ENCODE measurements around the gene MUC22. TPM values are rescaled to one million over a fixed set of nuclear protein-coding genes. Genes with fewer than 3 reads are reported as not detected.

The MUC22 gene
- total and polyA plus RNA-seq, 2 donors (not counting 1 experiment from before 2014, with no cell fraction given): not detected

DNA sequence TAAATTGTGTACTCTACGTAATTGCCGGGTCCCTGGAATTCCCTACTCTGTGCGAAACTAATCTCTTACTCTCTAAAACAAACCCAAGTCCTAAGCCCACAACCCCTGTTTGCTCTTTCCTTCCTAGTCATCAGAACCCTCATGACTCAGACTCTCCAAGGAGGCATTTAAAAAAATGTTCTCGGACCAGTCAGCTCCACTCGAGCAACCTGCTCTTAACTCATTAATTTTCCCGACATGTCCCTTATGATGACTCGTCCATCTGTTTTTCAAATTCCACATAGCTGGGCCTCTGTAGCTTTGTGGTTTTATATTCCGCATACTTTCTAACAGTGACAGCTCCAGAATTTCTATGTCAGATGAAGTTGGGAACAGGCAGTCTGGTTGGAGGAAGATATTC lies 2.6 kb upstream of the MUC22 start:
- Histone ChIP-seq H4K20me1 (ENCODE audit: control insufficient read depth, extremely low read depth, insufficient read depth, low read length) (no peaks in the 10 kb centered on the region), H2AFZ (ENCODE audit: low read length) (no peak overlapping the region), H3K4me2 (ENCODE audit: extremely low read depth, insufficient read depth, low read length) (peak overlapping the region; percentile 40), H3K9me3 (ENCODE audit: control insufficient read depth, insufficient read depth, low read depth, low read length) (no peaks in the 10 kb centered on the region), H3K4me1 (ENCODE audit: control insufficient read depth, extremely low read depth, insufficient read depth, low read length) (peaks cover 6% of the 10 kb centered on the region), H3K9ac (ENCODE audit: insufficient read depth, low read length) (no peak overlapping the region), H3K27me3 (ENCODE audit: control insufficient read depth, insufficient read depth, low read length) (no peaks in the 10 kb centered on the region), H3K27ac (ENCODE audit: insufficient read depth, low read length) (no peak overlapping the region), H3K4me3 (replicated peaks in 1 of 4; ENCODE audit: control extremely low read depth in 1 of 4, insufficient read depth in 1 of 4, low read depth in 3 of 4, low read length in 4 of 4) (no peak overlapping the region), H3K36me3 (ENCODE audit: control insufficient read depth, insufficient read depth, low read length) (no peaks in the 10 kb centered on the region), H3K79me2 (ENCODE audit: control insufficient read depth, insufficient read depth, low read length) (no peaks in the 10 kb centered on the region)
- peak; percentile 65 to 98 for DNase-seq (ENCODE audit: low read depth in 2 of 2)
- TF ChIP-seq EZH2 (IDR thresholded peaks at IDR 0.05; ENCODE audit: low read length, missing control alignments): no peak
- TF ChIP-seq, protein P1, sequence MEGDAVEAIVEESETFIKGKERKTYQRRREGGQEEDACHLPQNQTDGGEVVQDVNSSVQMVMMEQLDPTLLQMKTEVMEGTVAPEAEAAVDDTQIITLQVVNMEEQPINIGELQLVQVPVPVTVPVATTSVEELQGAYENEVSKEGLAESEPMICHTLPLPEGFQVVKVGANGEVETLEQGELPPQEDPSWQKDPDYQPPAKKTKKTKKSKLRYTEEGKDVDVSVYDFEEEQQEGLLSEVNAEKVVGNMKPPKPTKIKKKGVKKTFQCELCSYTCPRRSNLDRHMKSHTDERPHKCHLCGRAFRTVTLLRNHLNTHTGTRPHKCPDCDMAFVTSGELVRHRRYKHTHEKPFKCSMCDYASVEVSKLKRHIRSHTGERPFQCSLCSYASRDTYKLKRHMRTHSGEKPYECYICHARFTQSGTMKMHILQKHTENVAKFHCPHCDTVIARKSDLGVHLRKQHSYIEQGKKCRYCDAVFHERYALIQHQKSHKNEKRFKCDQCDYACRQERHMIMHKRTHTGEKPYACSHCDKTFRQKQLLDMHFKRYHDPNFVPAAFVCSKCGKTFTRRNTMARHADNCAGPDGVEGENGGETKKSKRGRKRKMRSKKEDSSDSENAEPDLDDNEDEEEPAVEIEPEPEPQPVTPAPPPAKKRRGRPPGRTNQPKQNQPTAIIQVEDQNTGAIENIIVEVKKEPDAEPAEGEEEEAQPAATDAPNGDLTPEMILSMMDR (conservative IDR thresholded peaks at IDR 0.05 in 1 of 2, IDR thresholded peaks at IDR 0.05 in 1 of 2; ENCODE audit: low read depth in 1 of 2, low read length in 2 of 2): no peak

DNA sequence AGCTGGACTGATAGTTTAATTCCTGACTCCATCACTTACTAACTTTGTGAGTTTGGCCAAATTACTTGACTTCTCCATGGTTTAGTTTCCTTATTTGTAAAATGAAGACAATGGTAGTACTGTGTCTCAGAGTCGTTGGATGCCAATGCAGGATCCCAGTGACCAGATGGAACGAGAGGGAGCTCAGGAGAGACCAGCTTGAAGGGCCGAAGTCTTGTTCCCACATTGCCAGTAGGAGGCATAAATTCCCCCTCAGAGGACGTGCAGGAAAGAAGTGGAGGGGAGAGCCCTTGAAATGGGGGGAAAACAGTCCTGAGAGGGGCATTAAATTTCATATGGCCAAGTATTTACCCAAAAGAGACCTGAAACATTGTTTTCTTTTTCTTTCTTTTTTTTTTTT lies 2.1 kb upstream of the MUC22 start:
- TF ChIP-seq, protein P1 (conservative IDR thresholded peaks at IDR 0.05 in 1 of 2, IDR thresholded peaks at IDR 0.05 in 1 of 2; ENCODE audit: low read depth in 1 of 2, low read length in 2 of 2): peak in 1 of 2 donors; percentile 14
- no peak for TF ChIP-seq EZH2 (IDR thresholded peaks at IDR 0.05; ENCODE audit: low read length, missing control alignments)
- Histone ChIP-seq H3K4me1 (ENCODE audit: control insufficient read depth, extremely low read depth, insufficient read depth, low read length) (peaks cover 6% of the 10 kb centered on the region), H3K4me2 (ENCODE audit: extremely low read depth, insufficient read depth, low read length) (peak overlapping the region; percentile 40), H3K27me3 (ENCODE audit: control insufficient read depth, insufficient read depth, low read length) (no peaks in the 10 kb centered on the region), H3K9ac (ENCODE audit: insufficient read depth, low read length) (no peak overlapping the region), H4K20me1 (ENCODE audit: control insufficient read depth, extremely low read depth, insufficient read depth, low read length) (no peaks in the 10 kb centered on the region), H3K79me2 (ENCODE audit: control insufficient read depth, insufficient read depth, low read length) (no peaks in the 10 kb centered on the region), H3K36me3 (ENCODE audit: control insufficient read depth, insufficient read depth, low read length) (no peaks in the 10 kb centered on the region), H3K27ac (ENCODE audit: insufficient read depth, low read length) (no peak overlapping the region), H2AFZ (ENCODE audit: low read length) (no peak overlapping the region), H3K4me3 (replicated peaks in 1 of 4; ENCODE audit: control extremely low read depth in 1 of 4, insufficient read depth in 1 of 4, low read depth in 3 of 4, low read length in 4 of 4) (no peak overlapping the region), H3K9me3 (ENCODE audit: control insufficient read depth, insufficient read depth, low read depth, low read length) (no peaks in the 10 kb centered on the region)
- no peak for DNase-seq (ENCODE audit: low read depth in 2 of 2)

DNA sequence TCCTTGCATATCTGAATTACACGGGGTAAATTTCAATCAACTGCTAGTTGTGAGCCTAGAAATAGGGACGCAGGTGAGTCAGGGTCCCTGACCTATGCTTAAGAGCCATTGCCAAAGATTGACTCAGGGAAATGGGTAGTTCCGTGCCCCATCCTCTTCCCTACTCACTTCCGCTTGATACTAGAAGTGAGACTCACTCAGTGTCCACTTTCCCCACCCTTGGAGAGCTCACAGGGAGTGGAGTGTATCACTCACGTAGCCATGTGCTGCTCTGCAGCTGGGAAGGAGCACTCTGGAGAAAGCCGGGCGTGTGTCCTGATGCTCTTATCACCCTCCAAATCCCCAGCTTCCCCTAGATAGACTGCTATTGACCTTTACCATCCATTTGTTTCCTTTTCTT lies 543 bp upstream of the MUC22 start:
- no peaks in the 10 kb centered on the region for H3K27me3 ChIP-seq (ENCODE audit: control insufficient read depth, insufficient read depth, low read length)
- no peak overlapping the region for H3K27ac ChIP-seq (ENCODE audit: insufficient read depth, low read length)
- H3K79me2 ChIP-seq (ENCODE audit: control insufficient read depth, insufficient read depth, low read length): no peaks in the 10 kb centered on the region
- no peak overlapping the region for H3K9ac ChIP-seq (ENCODE audit: insufficient read depth, low read length)
- no peak overlapping the region for H3K4me3 ChIP-seq (replicated peaks in 1 of 4; ENCODE audit: control extremely low read depth in 1 of 4, insufficient read depth in 1 of 4, low read depth in 3 of 4, low read length in 4 of 4)
- H3K36me3 ChIP-seq (ENCODE audit: control insufficient read depth, insufficient read depth, low read length): no peaks in the 10 kb centered on the region
- H3K4me1 ChIP-seq (ENCODE audit: control insufficient read depth, extremely low read depth, insufficient read depth, low read length): peaks cover 6% of the 10 kb centered on the region
- TF ChIP-seq EZH2 (IDR thresholded peaks at IDR 0.05; ENCODE audit: low read length, missing control alignments): no peak
- TF ChIP-seq, protein P1 (conservative IDR thresholded peaks at IDR 0.05 in 1 of 2, IDR thresholded peaks at IDR 0.05 in 1 of 2; ENCODE audit: low read depth in 1 of 2, low read length in 2 of 2): no peak
- no peak overlapping the region for H3K4me2 ChIP-seq (ENCODE audit: extremely low read depth, insufficient read depth, low read length)
- no peaks in the 10 kb centered on the region for H3K9me3 ChIP-seq (ENCODE audit: control insufficient read depth, insufficient read depth, low read depth, low read length)
- no peaks in the 10 kb centered on the region for H4K20me1 ChIP-seq (ENCODE audit: control insufficient read depth, extremely low read depth, insufficient read depth, low read length)
- no peak for DNase-seq (ENCODE audit: low read depth in 2 of 2)
- no peak overlapping the region for H2AFZ ChIP-seq (ENCODE audit: low read length)

Measured in fibroblast of lung (primary cell).